ENCODE data around the gene RAB5B. TPM values are rescaled to one million over a fixed set of nuclear protein-coding genes. Genes with fewer than 3 reads are reported as not detected.
A peak's percentile ranks its signal among the peaks of the same experiment; 100 is the strongest.

RAB5B gene
- total RNA-seq = 57.5 TPM
- 114 TPM for polyA plus RNA-seq

GRCh38 chr12:55973599-55974307 lies at the start of gene RAB5B:
Gene RAB5B, plus strand, starts transcription at chr12:55974078. Its CDS starts 12,883 bp downstream, at chr12:55986961.
- H3K4me3 ChIP-seq (ENCODE audit: low read depth, low read length) = peak within 1 kb of the TSS; percentile 73
- DNase-seq (ENCODE audit: extremely low spot score) = peak; percentile 100
- peaks cover 2% of the 10 kb centered on the region for H3K4me1 ChIP-seq (ENCODE audit: insufficient read depth)
- no peaks in the 10 kb centered on the region for H3K36me3 ChIP-seq (ENCODE audit: insufficient read depth)
- under 1% methylated on average over 39 of the region's 39 CpGs for WGBS
- H3K27ac ChIP-seq (ENCODE audit: low read depth) = peak within 1 kb of the TSS; percentile 97

GRCh38 chr12:55925371-55925770 lies 48.5 kb upstream of the RAB5B start:
- Histone ChIP-seq H3K27ac (ENCODE audit: low read depth) (no peak overlapping the region), H3K4me3 (ENCODE audit: low read depth, low read length) (no peak overlapping the region), H3K36me3 (ENCODE audit: insufficient read depth) (no peaks in the 10 kb centered on the region), H3K4me1 (ENCODE audit: insufficient read depth) (no peaks in the 10 kb centered on the region)
- DNase-seq (ENCODE audit: extremely low spot score) = no peak
- WGBS = 88% methylated on average over 4 of the region's 4 CpGs

- Histone ChIP-seq H3K4me3 (ENCODE audit: low read depth, low read length) (peak overlapping the region; percentile 70), H3K36me3 (ENCODE audit: insufficient read depth) (no peaks in the 10 kb centered on the region), H3K4me1 (ENCODE audit: insufficient read depth) (no peaks in the 10 kb centered on the region), H3K27ac (ENCODE audit: low read depth) (peak overlapping the region; percentile 96)
- 11% methylated on average over 10 of the region's 10 CpGs for WGBS
- no peak for DNase-seq (ENCODE audit: extremely low spot score)
These were observed 47.8 kb upstream of the RAB5B start for GRCh38 chr12:55925870-55926737.

GRCh38 chr12:55926738-55927587 lies 46.9 kb upstream of the RAB5B start:
- under 1% methylated on average over 42 of the region's 42 CpGs for WGBS
- Histone ChIP-seq H3K36me3 (ENCODE audit: insufficient read depth) (no peaks in the 10 kb centered on the region), H3K27ac (ENCODE audit: low read depth) (peak overlapping the region; percentile 96), H3K4me1 (ENCODE audit: insufficient read depth) (no peaks in the 10 kb centered on the region), H3K4me3 (ENCODE audit: low read depth, low read length) (peak overlapping the region; percentile 70)
- peak; percentile 87 for DNase-seq (ENCODE audit: extremely low spot score)

GRCh38 chr12:55927588-55928502 lies 46.0 kb upstream of the RAB5B start, which contains the start of gene PYM1:
Gene PYM1, minus strand, starts transcription at chr12:55927894. Its CDS starts 133 bp downstream, at chr12:55927761.
- no peak for DNase-seq (ENCODE audit: extremely low spot score)
- Histone ChIP-seq H3K27ac (ENCODE audit: low read depth) (peak within 1 kb of the TSS; percentile 96), H3K4me3 (ENCODE audit: low read depth, low read length) (peak within 1 kb of the TSS; percentile 70), H3K4me1 (ENCODE audit: insufficient read depth) (no peaks in the 10 kb centered on the region), H3K36me3 (ENCODE audit: insufficient read depth) (no peaks in the 10 kb centered on the region)
- WGBS = 4% methylated on average over 49 of the region's 49 CpGs

- Histone ChIP-seq H3K27ac (ENCODE audit: low read depth) (no peak overlapping the region), H3K4me1 (ENCODE audit: insufficient read depth) (peaks cover 2% of the 10 kb centered on the region), H3K4me3 (ENCODE audit: low read depth, low read length) (no peak overlapping the region), H3K36me3 (ENCODE audit: insufficient read depth) (no peaks in the 10 kb centered on the region)
- DNase-seq (ENCODE audit: extremely low spot score) = no peak
- 62% methylated on average over 8 of the region's 8 CpGs for WGBS
These were observed 44.5 kb upstream of the RAB5B start for GRCh38 chr12:55929306-55929791.

- no peak for DNase-seq (ENCODE audit: extremely low spot score)
- Histone ChIP-seq H3K27ac (ENCODE audit: low read depth) (peak within 1 kb of the TSS; percentile 84), H3K4me3 (ENCODE audit: low read depth, low read length) (peak within 1 kb of the TSS; percentile 72), H3K36me3 (ENCODE audit: insufficient read depth) (no peaks in the 10 kb centered on the region), H3K4me1 (ENCODE audit: insufficient read depth) (peaks cover 2% of the 10 kb centered on the region)
- WGBS = 48% methylated on average over 3 of the region's 3 CpGs
These were observed 43.0 kb upstream of the RAB5B start, which contains the start of gene DGKA for GRCh38 chr12:55930771-55931316. Gene DGKA, plus strand, starts transcription at chr12:55931162. Its CDS starts 5,342 bp downstream, at chr12:55936504.

- Histone ChIP-seq H3K4me1 (ENCODE audit: insufficient read depth) (peaks cover 2% of the 10 kb centered on the region), H3K4me3 (ENCODE audit: low read depth, low read length) (peak overlapping the region; percentile 72), H3K36me3 (ENCODE audit: insufficient read depth) (no peaks in the 10 kb centered on the region), H3K27ac (ENCODE audit: low read depth) (peak overlapping the region; percentile 84)
- no peak for DNase-seq (ENCODE audit: extremely low spot score)
- WGBS = 11% methylated on average over 10 of the region's 10 CpGs
These were observed 42.5 kb upstream of the RAB5B start for GRCh38 chr12:55931317-55931779.

GRCh38 chr12:55931780-55932550 lies 41.9 kb upstream of the RAB5B start:
- DNase-seq (ENCODE audit: extremely low spot score) = no peak
- Histone ChIP-seq H3K27ac (ENCODE audit: low read depth) (peak overlapping the region; percentile 84), H3K4me3 (ENCODE audit: low read depth, low read length) (peak overlapping the region; percentile 72), H3K4me1 (ENCODE audit: insufficient read depth) (peaks cover 2% of the 10 kb centered on the region), H3K36me3 (ENCODE audit: insufficient read depth) (no peaks in the 10 kb centered on the region)
- WGBS = 1% methylated on average over 60 of the region's 60 CpGs

- no peaks in the 10 kb centered on the region for H3K36me3 ChIP-seq (ENCODE audit: insufficient read depth)
- H3K27ac ChIP-seq (ENCODE audit: low read depth) = peak overlapping the region; percentile 78
- H3K4me1 ChIP-seq (ENCODE audit: insufficient read depth) = peaks cover 2% of the 10 kb centered on the region
- peak overlapping the region; percentile 72 for H3K4me3 ChIP-seq (ENCODE audit: low read depth, low read length)
- no peak for DNase-seq (ENCODE audit: extremely low spot score)
- 8% methylated on average over 4 of the region's 4 CpGs for WGBS
These were observed 41.3 kb upstream of the RAB5B start for GRCh38 chr12:55932551-55932910.

GRCh38 chr12:55933169-55933798 lies 40.6 kb upstream of the RAB5B start:
- Histone ChIP-seq H3K4me3 (ENCODE audit: low read depth, low read length) (no peak overlapping the region), H3K36me3 (ENCODE audit: insufficient read depth) (no peaks in the 10 kb centered on the region), H3K27ac (ENCODE audit: low read depth) (peak overlapping the region; percentile 4), H3K4me1 (ENCODE audit: insufficient read depth) (peaks cover 2% of the 10 kb centered on the region)
- 77% methylated on average over 7 of the region's 7 CpGs for WGBS
- no peak for DNase-seq (ENCODE audit: extremely low spot score)

All from urinary bladder (tissue), 4 donors.